ENCODE measurements around the gene SLC35F3.

Gene SLC35F3

GRCh38 chr1:233904633-233905415, at the start of gene SLC35F3:
Gene SLC35F3, plus strand, starts transcription at chr1:233904676.
- Mint-ChIP-seq H3K27me3 (peaks cover 48% of the 10 kb centered on the region), H3K36me3 (ENCODE audit: low read depth) (no peaks in the 10 kb centered on the region), H3K4me1 (ENCODE audit: low read depth) (no peaks in the 10 kb centered on the region), H3K27ac (no peak within 1 kb of the TSS), H3K4me3 (no peak within 1 kb of the TSS), H3K9me3 (peaks cover 8% of the 10 kb centered on the region)
- intact Hi-C loops (cut with micrococcal nuclease), result no loop called here

GRCh38 chr1:233859446-233859845, 45.0 kb upstream of the SLC35F3 start:
- intact Hi-C loops (cut with micrococcal nuclease), result no loop called here
- Mint-ChIP-seq H3K9me3 (peaks cover 10% of the 10 kb centered on the region), H3K27ac (no peak overlapping the region), H3K36me3 (ENCODE audit: low read depth) (no peaks in the 10 kb centered on the region), H3K4me3 (no peak overlapping the region), H3K27me3 (no peaks in the 10 kb centered on the region), H3K4me1 (ENCODE audit: low read depth) (no peaks in the 10 kb centered on the region)

GRCh38 chr1:233863901-233864545, 40.5 kb upstream of the SLC35F3 start:
- H3K36me3 Mint-ChIP-seq (ENCODE audit: low read depth), result no peaks in the 10 kb centered on the region
- H3K4me1 Mint-ChIP-seq (ENCODE audit: low read depth), result no peaks in the 10 kb centered on the region
- H3K4me3 Mint-ChIP-seq, result no peak overlapping the region
- H3K27ac Mint-ChIP-seq, result no peak overlapping the region
- no peaks in the 10 kb centered on the region for H3K27me3 Mint-ChIP-seq
- intact Hi-C loops (cut with micrococcal nuclease), result no loop called here
- H3K9me3 Mint-ChIP-seq, result peaks cover 34% of the 10 kb centered on the region

- no peaks in the 10 kb centered on the region for H3K36me3 Mint-ChIP-seq (ENCODE audit: low read depth)
- intact Hi-C loops (cut with micrococcal nuclease), result no loop called here
- H3K4me1 Mint-ChIP-seq (ENCODE audit: low read depth), result no peaks in the 10 kb centered on the region
- H3K27ac Mint-ChIP-seq, result no peak overlapping the region
- H3K4me3 Mint-ChIP-seq, result no peak overlapping the region
- H3K9me3 Mint-ChIP-seq, result peaks cover 34% of the 10 kb centered on the region
- no peaks in the 10 kb centered on the region for H3K27me3 Mint-ChIP-seq
These were observed 39.9 kb upstream of the SLC35F3 start for GRCh38 chr1:233864578-233864977.

- Mint-ChIP-seq H3K27ac (no peak overlapping the region), H3K4me1 (ENCODE audit: low read depth) (no peaks in the 10 kb centered on the region), H3K27me3 (no peaks in the 10 kb centered on the region), H3K9me3 (peaks cover 34% of the 10 kb centered on the region), H3K4me3 (no peak overlapping the region), H3K36me3 (ENCODE audit: low read depth) (no peaks in the 10 kb centered on the region)
- intact Hi-C loops (cut with micrococcal nuclease), result no loop called here
These were observed 39.3 kb upstream of the SLC35F3 start for GRCh38 chr1:233865216-233865615.

GRCh38 chr1:233865902-233866301, 38.6 kb upstream of the SLC35F3 start:
- Mint-ChIP-seq H3K27ac (no peak overlapping the region), H3K9me3 (peaks cover 34% of the 10 kb centered on the region), H3K27me3 (no peaks in the 10 kb centered on the region), H3K36me3 (ENCODE audit: low read depth) (no peaks in the 10 kb centered on the region), H3K4me3 (no peak overlapping the region), H3K4me1 (ENCODE audit: low read depth) (no peaks in the 10 kb centered on the region)
- intact Hi-C loops (cut with micrococcal nuclease), result no loop called here

GRCh38 chr1:233867028-233867427, 37.4 kb upstream of the SLC35F3 start:
- no peaks in the 10 kb centered on the region for H3K27me3 Mint-ChIP-seq
- peaks cover 34% of the 10 kb centered on the region for H3K9me3 Mint-ChIP-seq
- no peaks in the 10 kb centered on the region for H3K4me1 Mint-ChIP-seq (ENCODE audit: low read depth)
- intact Hi-C loops (cut with micrococcal nuclease), result no loop called here
- no peaks in the 10 kb centered on the region for H3K36me3 Mint-ChIP-seq (ENCODE audit: low read depth)
- H3K27ac Mint-ChIP-seq, result no peak overlapping the region
- no peak overlapping the region for H3K4me3 Mint-ChIP-seq

GRCh38 chr1:233868461-233868860, 36.0 kb upstream of the SLC35F3 start:
- no peak overlapping the region for H3K27ac Mint-ChIP-seq
- H3K4me3 Mint-ChIP-seq, result no peak overlapping the region
- H3K27me3 Mint-ChIP-seq, result no peaks in the 10 kb centered on the region
- no peaks in the 10 kb centered on the region for H3K36me3 Mint-ChIP-seq (ENCODE audit: low read depth)
- H3K4me1 Mint-ChIP-seq (ENCODE audit: low read depth), result no peaks in the 10 kb centered on the region
- intact Hi-C loops (cut with micrococcal nuclease), result no loop called here
- H3K9me3 Mint-ChIP-seq, result peaks cover 33% of the 10 kb centered on the region

GRCh38 chr1:233869680-233870079, 34.8 kb upstream of the SLC35F3 start:
- Mint-ChIP-seq H3K27me3 (no peaks in the 10 kb centered on the region), H3K4me1 (ENCODE audit: low read depth) (no peaks in the 10 kb centered on the region), H3K4me3 (no peak overlapping the region)

GRCh38 chr1:233873666-233874065, 30.8 kb upstream of the SLC35F3 start:
- H3K27me3 Mint-ChIP-seq, result no peaks in the 10 kb centered on the region
- H3K9me3 Mint-ChIP-seq, result peaks cover under 1% of the 10 kb centered on the region
- no peak overlapping the region for H3K4me3 Mint-ChIP-seq
- no peak overlapping the region for H3K27ac Mint-ChIP-seq
- H3K4me1 Mint-ChIP-seq (ENCODE audit: low read depth), result no peaks in the 10 kb centered on the region
- intact Hi-C loops (cut with micrococcal nuclease), result no loop called here
- no peaks in the 10 kb centered on the region for H3K36me3 Mint-ChIP-seq (ENCODE audit: low read depth)

More at GRCh38 chr1:233869680-233870079, 34.8 kb upstream of the SLC35F3 start:
- Mint-ChIP-seq H3K36me3 (ENCODE audit: low read depth) (no peaks in the 10 kb centered on the region), H3K9me3 (peaks cover 23% of the 10 kb centered on the region), H3K27ac (no peak overlapping the region)
- intact Hi-C loops (cut with micrococcal nuclease), result no loop called here

GRCh38 chr1:233879841-233880240, 24.6 kb upstream of the SLC35F3 start:
- no peaks in the 10 kb centered on the region for H3K36me3 Mint-ChIP-seq (ENCODE audit: low read depth)

GRCh38 chr1:233883671-233884070, 20.8 kb upstream of the SLC35F3 start:
- Mint-ChIP-seq H3K27ac (no peak overlapping the region), H3K4me1 (ENCODE audit: low read depth) (no peaks in the 10 kb centered on the region), H3K36me3 (ENCODE audit: low read depth) (no peaks in the 10 kb centered on the region), H3K9me3 (peaks cover 10% of the 10 kb centered on the region), H3K4me3 (no peak overlapping the region), H3K27me3 (no peaks in the 10 kb centered on the region)
- intact Hi-C loops (cut with micrococcal nuclease), result no loop called here

More at GRCh38 chr1:233879841-233880240, 24.6 kb upstream of the SLC35F3 start:
- Mint-ChIP-seq H3K4me3 (no peak overlapping the region), H3K27me3 (no peaks in the 10 kb centered on the region), H3K9me3 (no peaks in the 10 kb centered on the region), H3K27ac (no peak overlapping the region), H3K4me1 (ENCODE audit: low read depth) (no peaks in the 10 kb centered on the region)
- intact Hi-C loops (cut with micrococcal nuclease), result no loop called here

- Mint-ChIP-seq H3K36me3 (ENCODE audit: low read depth) (no peaks in the 10 kb centered on the region), H3K4me3 (no peak overlapping the region), H3K9me3 (peaks cover 20% of the 10 kb centered on the region), H3K27ac (no peak overlapping the region), H3K4me1 (ENCODE audit: low read depth) (no peaks in the 10 kb centered on the region), H3K27me3 (no peaks in the 10 kb centered on the region)
- intact Hi-C loops (cut with micrococcal nuclease), result no loop called here
These were observed 19.9 kb upstream of the SLC35F3 start for GRCh38 chr1:233884461-233885151.

- no peaks in the 10 kb centered on the region for H3K4me1 Mint-ChIP-seq (ENCODE audit: low read depth)
- H3K27ac Mint-ChIP-seq, result no peak overlapping the region
- no peaks in the 10 kb centered on the region for H3K27me3 Mint-ChIP-seq
- no peak overlapping the region for H3K4me3 Mint-ChIP-seq
- peaks cover 27% of the 10 kb centered on the region for H3K9me3 Mint-ChIP-seq
- H3K36me3 Mint-ChIP-seq (ENCODE audit: low read depth), result no peaks in the 10 kb centered on the region
- intact Hi-C loops (cut with micrococcal nuclease), result no loop called here
These were observed 19.1 kb upstream of the SLC35F3 start for GRCh38 chr1:233885196-233885920.

All from dendritic cell treated with granulocyte-macrophage colony-stimulating factor and Interleukin-4, amounts not matched to agents 40 ng/mL and 50 ng/mL, for 4 days (primary cell).